Body of pancreas (tissue), 4 donors: ENCODE results near the gene LRRC45.

Experiments
- CTCF ChIP-seq, 7 experiments: fragments of 450-650 bp in 4 of 7; fragments of 200-600 bp in 3 of 7; sonication (generic) in 3 of 7; IDR thresholded peaks; one replicate each; pipeline ENCODE4 v1.5.1; 2016 to 2019; ENCODE audit warnings: antibody characterized with exemption in 7 of 7
- POLR2A ChIP-seq, 3 donors: fragments of 450-650 bp; IDR thresholded peaks; one replicate each; pipeline ENCODE4 v1.6.1; 2016; ENCODE audit warnings: antibody characterized with exemption in 3 of 3, mild to moderate bottlenecking in 2 of 3

- TF ChIP-seq CTCF (IDR thresholded peaks at IDR 0.05) (no peak), POLR2A (IDR thresholded peaks at IDR 0.05) (no peak)
Measured at GRCh38 chr17:82060001-82060380, 36.9 kb downstream of the LRRC45 start.
